ENCODE data around the gene TMEM119. TPM values are rescaled to one million over a fixed set of nuclear protein-coding genes. Genes with fewer than 3 reads are reported as not detected.
"Not testable (repeated sequence)": the region's sequence is repeated elsewhere in the genome, so short reads cannot be mapped to it uniquely, and the experiment has no call there.

The TMEM119 gene
- total RNA-seq, 1 donor from 2014 or later = 0.79 TPM

DNA sequence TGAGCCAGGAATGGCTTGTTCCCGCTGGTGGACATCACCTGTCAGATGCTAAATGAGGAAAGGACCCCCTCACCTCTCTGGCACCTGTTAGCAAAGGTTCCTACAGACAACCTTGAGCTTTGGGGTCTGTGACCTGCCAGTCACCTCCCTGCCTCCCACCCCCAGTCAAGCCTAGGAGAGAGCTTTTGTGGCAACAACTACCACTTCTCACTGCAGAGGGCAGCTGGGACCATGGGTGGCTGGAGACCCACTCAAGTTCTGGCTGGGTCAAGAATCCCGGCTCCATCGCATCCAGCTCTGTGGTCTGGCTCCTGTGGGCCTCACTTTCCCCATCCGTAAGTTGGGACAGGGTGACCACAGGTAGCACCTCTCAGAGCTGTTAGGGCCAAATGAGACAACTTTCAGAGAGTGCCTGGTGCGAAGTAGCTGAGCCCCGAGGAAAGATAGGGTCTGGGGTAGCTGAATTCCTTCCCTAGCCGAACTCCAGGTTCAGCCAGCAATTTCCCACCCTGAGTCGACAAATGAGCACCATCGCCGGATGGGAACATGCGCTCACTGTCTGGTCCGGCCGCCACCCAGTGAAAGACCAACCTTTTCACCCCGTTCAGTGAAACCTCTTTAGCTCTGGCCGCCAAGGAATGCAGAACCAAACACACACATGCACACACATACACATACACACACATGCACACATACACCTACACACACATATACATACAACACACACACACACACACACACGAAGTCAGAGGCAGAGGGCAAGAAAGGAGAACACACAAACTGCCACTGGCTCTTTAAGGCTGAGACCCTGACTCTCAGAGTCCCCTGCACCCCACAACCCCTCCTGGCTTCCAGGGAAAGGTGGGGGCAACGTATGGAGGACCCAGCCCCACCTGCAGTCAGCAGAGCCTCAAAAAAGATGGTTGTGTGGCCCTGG is 1.9 kb downstream of the TMEM119 start:
- H3K36me3 ChIP-seq (ENCODE audit: control insufficient read depth, insufficient read depth, low read length) = no peaks in the 10 kb centered on the region
- no peak overlapping the region for H3K4me3 ChIP-seq (ENCODE audit: low read depth, low read length)
- TF ChIP-seq, protein P1, sequence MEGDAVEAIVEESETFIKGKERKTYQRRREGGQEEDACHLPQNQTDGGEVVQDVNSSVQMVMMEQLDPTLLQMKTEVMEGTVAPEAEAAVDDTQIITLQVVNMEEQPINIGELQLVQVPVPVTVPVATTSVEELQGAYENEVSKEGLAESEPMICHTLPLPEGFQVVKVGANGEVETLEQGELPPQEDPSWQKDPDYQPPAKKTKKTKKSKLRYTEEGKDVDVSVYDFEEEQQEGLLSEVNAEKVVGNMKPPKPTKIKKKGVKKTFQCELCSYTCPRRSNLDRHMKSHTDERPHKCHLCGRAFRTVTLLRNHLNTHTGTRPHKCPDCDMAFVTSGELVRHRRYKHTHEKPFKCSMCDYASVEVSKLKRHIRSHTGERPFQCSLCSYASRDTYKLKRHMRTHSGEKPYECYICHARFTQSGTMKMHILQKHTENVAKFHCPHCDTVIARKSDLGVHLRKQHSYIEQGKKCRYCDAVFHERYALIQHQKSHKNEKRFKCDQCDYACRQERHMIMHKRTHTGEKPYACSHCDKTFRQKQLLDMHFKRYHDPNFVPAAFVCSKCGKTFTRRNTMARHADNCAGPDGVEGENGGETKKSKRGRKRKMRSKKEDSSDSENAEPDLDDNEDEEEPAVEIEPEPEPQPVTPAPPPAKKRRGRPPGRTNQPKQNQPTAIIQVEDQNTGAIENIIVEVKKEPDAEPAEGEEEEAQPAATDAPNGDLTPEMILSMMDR (IDR thresholded peaks at IDR 0.05; ENCODE audit: insufficient read depth, low read length, severe bottlenecking) = no peak
- no peak for DNase-seq (ENCODE audit: low read depth)
- no peaks in the 10 kb centered on the region for H3K27me3 ChIP-seq (ENCODE audit: control insufficient read depth, insufficient read depth, low read length)
- FAIRE-seq = peak; percentile 88

DNA sequence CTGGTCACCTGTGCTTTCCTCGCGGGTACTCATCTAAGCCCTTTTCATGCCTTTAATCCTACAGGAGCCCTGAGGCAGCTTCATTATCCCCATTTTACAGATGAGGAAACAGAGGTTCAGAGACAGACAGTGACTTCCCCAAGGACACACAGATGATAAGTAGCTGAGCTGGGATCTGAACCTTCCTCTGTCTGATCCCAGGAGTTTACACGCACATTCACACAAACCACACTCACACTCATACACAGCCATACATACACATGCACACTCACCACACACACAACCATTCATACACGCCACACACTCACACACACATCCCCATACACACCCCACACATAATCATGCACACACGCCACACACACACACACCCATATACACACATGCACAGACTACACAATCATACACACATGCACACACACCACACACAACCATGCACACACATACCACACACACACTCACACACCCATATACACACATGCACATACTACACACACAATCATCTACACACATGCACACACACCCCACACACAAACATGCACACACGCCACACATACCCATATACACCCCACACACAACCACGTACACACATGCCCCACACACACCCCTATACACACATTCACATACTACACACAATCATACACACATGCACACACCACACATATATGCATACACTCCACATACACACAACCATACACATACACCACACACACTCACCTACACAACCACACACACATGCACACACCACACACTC is 2.7 kb downstream of the TMEM119 start:
- FAIRE-seq (peak; percentile 95), DNase-seq (ENCODE audit: low read depth) (no peak)
- Histone ChIP-seq H3K36me3 (ENCODE audit: control insufficient read depth, insufficient read depth, low read length) (no peaks in the 10 kb centered on the region), H3K4me3 (ENCODE audit: low read depth, low read length) (no peak overlapping the region), H3K27me3 (ENCODE audit: control insufficient read depth, insufficient read depth, low read length) (no peaks in the 10 kb centered on the region)
- TF ChIP-seq, protein P1 (IDR thresholded peaks at IDR 0.05; ENCODE audit: insufficient read depth, low read length, severe bottlenecking) = no peak

GRCh38 chr12:108594323-108594903 is 3.5 kb downstream of the TMEM119 start:
- TF ChIP-seq, protein P1 (IDR thresholded peaks at IDR 0.05; ENCODE audit: insufficient read depth, low read length, severe bottlenecking) = no peak
- no peak for DNase-seq (ENCODE audit: low read depth)
- FAIRE-seq = no peak
- peaks cover under 1% of the 10 kb centered on the region for H3K27me3 ChIP-seq (ENCODE audit: control insufficient read depth, insufficient read depth, low read length)
- H3K36me3 ChIP-seq (ENCODE audit: control insufficient read depth, insufficient read depth, low read length) = no peaks in the 10 kb centered on the region
- H3K4me3 ChIP-seq (ENCODE audit: low read depth, low read length) = no peak overlapping the region

- Histone ChIP-seq H3K27me3 (ENCODE audit: control insufficient read depth, insufficient read depth, low read length) (peaks cover 4% of the 10 kb centered on the region), H3K4me3 (ENCODE audit: low read depth, low read length) (no peak overlapping the region), H3K36me3 (ENCODE audit: control insufficient read depth, insufficient read depth, low read length) (no peaks in the 10 kb centered on the region)
- DNase-seq (ENCODE audit: low read depth) = no peak
- TF ChIP-seq, protein P1 (IDR thresholded peaks at IDR 0.05; ENCODE audit: insufficient read depth, low read length, severe bottlenecking) = no peak
- no peak for FAIRE-seq
Observed at GRCh38 chr12:108592033-108592909, 5.6 kb downstream of the TMEM119 start.

DNA sequence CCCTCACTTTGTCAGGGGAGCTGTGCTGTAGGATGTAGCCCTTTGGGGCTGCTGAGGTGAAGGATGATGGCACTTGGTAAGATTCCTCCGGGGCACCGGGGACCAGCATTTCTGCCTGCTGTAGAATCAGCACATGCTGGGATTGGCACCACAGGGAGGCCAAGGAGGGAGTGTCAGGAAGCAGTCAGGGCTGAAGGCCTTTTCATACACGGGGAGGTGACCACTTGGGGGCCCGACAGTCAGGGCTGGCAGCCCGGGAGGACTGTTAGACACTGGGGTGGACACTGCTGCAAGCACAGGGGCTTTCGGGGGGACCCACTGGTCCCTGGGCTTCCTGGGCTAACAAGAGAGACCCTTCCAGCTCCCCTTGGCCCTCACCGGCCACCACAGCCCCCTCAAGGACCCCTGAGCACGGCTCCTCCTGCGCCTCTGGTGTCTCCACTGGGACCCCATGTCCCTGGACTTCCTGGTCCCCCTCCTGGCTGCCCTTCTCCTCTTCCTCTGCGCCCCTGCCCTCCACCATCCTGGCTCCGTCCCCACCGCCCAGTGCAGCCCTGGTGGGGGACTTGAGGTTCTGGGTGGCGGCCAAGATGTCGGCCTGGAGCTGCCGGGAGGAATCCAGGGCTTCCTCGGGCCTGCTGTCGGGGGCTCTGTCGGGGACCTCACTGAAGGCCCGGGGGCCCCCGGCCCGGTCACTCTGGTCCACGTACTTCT is 6.5 kb downstream of the TMEM119 start:
- TF ChIP-seq, protein P1 (IDR thresholded peaks at IDR 0.05; ENCODE audit: insufficient read depth, low read length, severe bottlenecking) = no peak
- Histone ChIP-seq H3K27me3 (ENCODE audit: control insufficient read depth, insufficient read depth, low read length) (peaks cover 4% of the 10 kb centered on the region), H3K4me3 (ENCODE audit: low read depth, low read length) (no peak overlapping the region), H3K36me3 (ENCODE audit: control insufficient read depth, insufficient read depth, low read length) (no peaks in the 10 kb centered on the region)
- DNase-seq (ENCODE audit: low read depth) (no peak), FAIRE-seq (no peak)

GRCh38 chr12:108590463-108590862 is 7.4 kb downstream of the TMEM119 start:
- not testable (repeated sequence) for H3K27me3 ChIP-seq (ENCODE audit: control insufficient read depth, insufficient read depth, low read length); DNase-seq (ENCODE audit: low read depth); H3K4me3 ChIP-seq (ENCODE audit: low read depth, low read length); H3K36me3 ChIP-seq (ENCODE audit: control insufficient read depth, insufficient read depth, low read length); FAIRE-seq
